Fibroblast of mammary gland (primary cell): ENCODE measurements around the gene NEGR1.

Experiments
- DNase-seq: peaks from one replicate; pipeline ENCODE4 v3.0.0-alpha.2; 2010; ENCODE audit warnings: low read depth
- H3K4me3 ChIP-seq: 2 replicates; pipeline ENCODE4 v1.5.1; 2011; ENCODE audit warnings: low read depth, mild to moderate bottlenecking, low read length, moderate library complexity; ENCODE audit not compliant: control insufficient read depth
- TF ChIP-seq, protein P1 (sequence below): conservative IDR thresholded peaks from 2 replicates; pipeline ENCODE4 v1.5.1; 2011; ENCODE audit warnings: low read depth, low read length, inconsistent platforms; ENCODE audit not compliant: control insufficient read depth, insufficient read depth

Gene NEGR1

DNA sequence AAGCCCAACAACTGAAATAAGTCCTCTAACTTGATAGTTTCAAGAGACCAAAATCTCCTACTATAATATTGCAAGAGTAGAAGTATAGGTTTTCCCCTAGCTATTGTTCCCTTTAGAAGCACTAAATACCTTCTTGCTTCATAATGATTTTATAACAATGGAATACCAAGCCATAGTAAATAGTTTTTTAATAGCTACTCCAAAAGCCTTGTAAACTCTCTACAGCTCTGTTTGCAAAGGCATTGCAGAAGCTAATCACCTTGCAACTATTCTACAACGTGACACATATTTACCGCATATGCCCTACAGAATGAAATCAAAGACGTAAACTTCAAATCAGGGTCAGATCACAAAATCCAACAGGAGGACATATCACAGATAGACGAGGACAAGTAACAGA is 750.0 kb downstream of the NEGR1 start:
- DNase-seq: no peak
- TF ChIP-seq, protein P1, sequence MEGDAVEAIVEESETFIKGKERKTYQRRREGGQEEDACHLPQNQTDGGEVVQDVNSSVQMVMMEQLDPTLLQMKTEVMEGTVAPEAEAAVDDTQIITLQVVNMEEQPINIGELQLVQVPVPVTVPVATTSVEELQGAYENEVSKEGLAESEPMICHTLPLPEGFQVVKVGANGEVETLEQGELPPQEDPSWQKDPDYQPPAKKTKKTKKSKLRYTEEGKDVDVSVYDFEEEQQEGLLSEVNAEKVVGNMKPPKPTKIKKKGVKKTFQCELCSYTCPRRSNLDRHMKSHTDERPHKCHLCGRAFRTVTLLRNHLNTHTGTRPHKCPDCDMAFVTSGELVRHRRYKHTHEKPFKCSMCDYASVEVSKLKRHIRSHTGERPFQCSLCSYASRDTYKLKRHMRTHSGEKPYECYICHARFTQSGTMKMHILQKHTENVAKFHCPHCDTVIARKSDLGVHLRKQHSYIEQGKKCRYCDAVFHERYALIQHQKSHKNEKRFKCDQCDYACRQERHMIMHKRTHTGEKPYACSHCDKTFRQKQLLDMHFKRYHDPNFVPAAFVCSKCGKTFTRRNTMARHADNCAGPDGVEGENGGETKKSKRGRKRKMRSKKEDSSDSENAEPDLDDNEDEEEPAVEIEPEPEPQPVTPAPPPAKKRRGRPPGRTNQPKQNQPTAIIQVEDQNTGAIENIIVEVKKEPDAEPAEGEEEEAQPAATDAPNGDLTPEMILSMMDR: no peak
- H3K4me3 ChIP-seq: no peak overlapping the region

DNA sequence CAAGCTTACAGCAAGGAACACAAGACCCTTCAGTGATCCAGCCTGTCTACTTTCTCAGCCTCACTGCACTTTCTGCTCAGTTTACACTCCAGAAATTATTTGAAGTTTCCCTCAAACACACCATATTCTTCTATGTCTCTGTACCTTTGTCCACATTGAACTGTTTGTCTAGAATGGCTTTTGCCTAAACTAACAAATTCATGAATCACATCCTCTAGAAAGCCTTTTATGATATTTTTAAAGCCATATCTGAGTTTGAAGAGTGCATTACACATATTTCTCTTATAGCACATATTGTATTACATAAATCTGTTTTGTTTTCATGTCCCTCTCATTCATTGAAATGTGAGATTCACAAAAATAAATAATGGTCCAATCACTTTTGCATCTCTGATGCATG is 755.5 kb downstream of the NEGR1 start:
- no peak for DNase-seq
- TF ChIP-seq, protein P1: no peak

DNA sequence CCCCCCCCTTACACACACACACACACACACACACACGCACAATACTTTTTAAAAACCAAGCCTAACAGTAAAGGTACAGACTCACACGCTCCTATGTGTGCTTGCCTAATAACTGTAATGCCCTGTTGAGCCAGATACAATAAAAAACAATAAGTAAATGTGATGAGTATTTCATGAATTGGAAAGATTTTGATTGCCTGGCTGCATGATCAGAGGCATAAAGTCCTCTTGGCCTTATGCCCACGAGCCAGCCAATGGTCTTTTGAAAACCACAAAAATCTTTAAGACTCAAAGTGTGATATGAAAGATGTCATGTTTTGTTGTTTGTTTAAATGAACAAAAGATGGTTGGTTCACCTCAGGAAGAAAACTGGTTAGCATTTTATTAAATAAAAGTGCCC is 759.6 kb downstream of the NEGR1 start:
- peak; percentile 12 for DNase-seq
- TF ChIP-seq, protein P1: no peak
- no peak overlapping the region for H3K4me3 ChIP-seq

More for the DNA sequence above, 755.5 kb downstream of the NEGR1 start:
- no peak overlapping the region for H3K4me3 ChIP-seq

DNA sequence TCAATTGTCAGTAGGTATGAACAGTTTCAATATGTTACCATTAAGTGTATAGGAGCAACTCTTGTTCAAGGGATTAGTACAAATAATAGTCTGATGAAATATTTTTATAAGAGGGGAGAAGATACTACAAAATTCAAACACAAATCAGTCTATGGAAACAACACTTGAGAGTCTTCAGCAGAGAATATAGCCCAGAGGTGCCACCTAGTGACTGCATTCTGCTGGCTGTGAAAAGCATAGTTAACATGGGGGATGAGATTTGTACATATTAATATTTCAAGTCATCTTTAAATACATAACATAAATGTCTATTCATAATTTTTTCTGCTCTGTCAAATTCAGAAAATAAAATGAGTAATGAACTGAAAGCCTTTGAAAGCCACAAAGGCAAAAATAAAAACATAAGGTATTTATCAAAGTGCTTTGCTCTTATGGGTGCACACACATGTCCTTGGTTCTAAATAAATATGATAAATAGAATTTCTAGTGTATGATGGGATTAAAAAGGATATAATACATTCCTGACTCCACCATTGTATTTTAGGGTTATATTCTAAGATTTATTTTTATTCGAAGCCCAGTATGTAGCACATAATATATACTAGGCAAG is 760.6 kb downstream of the NEGR1 start:
- TF ChIP-seq, protein P1: peak; percentile 84
- DNase-seq: peak; percentile 61
- H3K4me3 ChIP-seq: no peak overlapping the region

DNA sequence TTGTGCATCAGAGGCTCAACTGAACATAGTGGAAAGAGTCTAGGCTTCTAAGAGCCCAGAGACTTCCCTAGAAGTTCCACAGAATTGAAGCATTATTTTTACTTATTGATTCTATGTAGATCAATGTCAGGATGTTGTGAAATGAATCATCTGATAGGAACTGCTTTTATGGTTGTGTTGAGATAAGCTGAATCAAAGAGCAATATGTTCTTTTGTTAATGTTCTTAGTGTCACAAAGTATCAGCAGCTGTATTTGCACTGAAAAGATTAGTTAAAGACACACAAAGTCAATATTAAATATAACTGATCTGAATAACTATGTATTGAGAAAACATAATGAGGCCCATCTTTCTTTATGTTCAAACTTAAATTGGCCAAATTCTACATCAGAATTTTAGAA is 770.8 kb downstream of the NEGR1 start:
- no peak for DNase-seq
- H3K4me3 ChIP-seq: no peak overlapping the region
- TF ChIP-seq, protein P1: no peak

DNA sequence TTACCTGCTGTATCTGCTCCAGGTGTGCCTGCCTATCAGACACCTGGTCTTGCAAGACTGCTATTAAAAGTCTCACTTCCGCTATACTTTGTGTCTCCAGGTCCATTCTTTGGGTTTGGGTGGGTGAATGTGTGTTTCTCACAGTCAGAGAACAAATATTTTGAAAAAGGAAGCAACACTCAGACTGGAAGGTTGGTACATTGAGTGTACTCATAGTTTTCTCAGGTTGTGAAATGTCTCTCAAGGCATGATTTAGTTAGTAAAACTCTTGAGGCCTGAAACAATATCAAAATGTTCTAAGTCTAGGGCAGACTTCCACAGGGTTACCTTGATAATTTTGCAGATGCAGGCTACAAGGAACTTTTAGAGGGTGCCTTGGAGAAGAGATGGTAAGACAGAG is 771.6 kb downstream of the NEGR1 start:
- DNase-seq: no peak

More for the DNA sequence above, 771.6 kb downstream of the NEGR1 start:
- TF ChIP-seq, protein P1: no peak
- no peak overlapping the region for H3K4me3 ChIP-seq
